H1 (cell line): ENCODE results near the gene TEX10.

Source experiments
- BACH1 ChIP-seq: IDR thresholded peaks from 2 replicates; pipeline ENCODE4 v1.6.1; 2012; ENCODE audit warnings: low read length, improper control_type of control experiment
- CTCF ChIP-seq, 3 experiments: IDR thresholded peaks; 1 replicate in 2 of 3; 2 replicates in 1 of 3; pipeline versions ENCODE4 v1.5.1 to v1.6.1; 2011; ENCODE audit warnings: low read length in 3 of 3, mild to moderate bottlenecking in 3 of 3, inconsistent platforms in 2 of 3, low read depth in 1 of 3, moderate library complexity in 1 of 3; ENCODE audit not compliant: insufficient read depth in 1 of 3; ENCODE audit errors: control extremely low read depth in 1 of 3
- EGR1 ChIP-seq: IDR thresholded peaks from 2 replicates; pipeline ENCODE4 v1.6.1; 2011; ENCODE audit warnings: low read depth, low read length, borderline replicate concordance
- EP300 ChIP-seq, 2 experiments: IDR thresholded peaks; 1 replicate in 1 of 2; 2 replicates in 1 of 2; pipeline ENCODE4 v1.6.1; 2011 to 2012; ENCODE audit warnings: low read depth in 2 of 2, low read length in 2 of 2, mild to moderate bottlenecking in 2 of 2, borderline replicate concordance in 1 of 2, inconsistent platforms in 1 of 2, moderate library complexity in 1 of 2
- EZH2 ChIP-seq: fragments of 200-600 bp; sonication (generic); IDR thresholded peaks from 2 replicates; pipeline ENCODE4 v1.7.1; 2012; ENCODE audit warnings: low read depth, mild to moderate bottlenecking, moderate library complexity, low read length, inconsistent platforms; ENCODE audit not compliant: severe bottlenecking
- GTF2F1 ChIP-seq: IDR thresholded peaks from 2 replicates; pipeline ENCODE4 v1.6.1; 2012; ENCODE audit warnings: low read depth, low read length, improper control_type of control experiment, borderline replicate concordance
- POLR2A ChIP-seq, 2 experiments: IDR thresholded peaks; 1 replicate in 1 of 2; 2 replicates in 1 of 2; pipeline ENCODE4 v1.6.1; 2011; ENCODE audit warnings: low read depth in 2 of 2, low read length in 2 of 2, mild to moderate bottlenecking in 2 of 2; ENCODE audit errors: control extremely low read depth in 1 of 2
- POLR2AphosphoS5 ChIP-seq: IDR thresholded peaks from 2 replicates; pipeline ENCODE4 v1.6.1; 2011; ENCODE audit warnings: low read depth, low read length
- RFX5 ChIP-seq: IDR thresholded peaks from 2 replicates; pipeline ENCODE4 v1.6.1; 2011; ENCODE audit warnings: low read depth, low read length, improper control_type of control experiment, borderline replicate concordance
- SAP30 ChIP-seq: fragments of 300-600 bp; sonication (generic); IDR thresholded peaks from 2 replicates; pipeline ENCODE4 v1.7.1; 2012; ENCODE audit warnings: low read length, moderate library complexity, mild to moderate bottlenecking, inconsistent platforms; ENCODE audit not compliant: insufficient read depth, insufficient replicate concordance
- SIN3A ChIP-seq, 2 experiments: IDR thresholded peaks in 1 of 2; conservative IDR thresholded peaks in 1 of 2; 2 replicates each; pipeline ENCODE4 v1.6.1; 2011 to 2012; ENCODE audit warnings: low read length in 2 of 2, improper control_type of control experiment in 1 of 2, low read depth in 1 of 2, mild to moderate bottlenecking in 1 of 2
- SP1 ChIP-seq: IDR thresholded peaks from 2 replicates; pipeline ENCODE4 v1.6.1; 2011; ENCODE audit warnings: low read depth, low read length
- USF2 ChIP-seq: IDR thresholded peaks from 2 replicates; pipeline ENCODE4 v1.6.1; 2011; ENCODE audit warnings: low read length, improper control_type of control experiment
- TF ChIP-seq, protein P1 (sequence below): IDR thresholded peaks from 2 replicates; pipeline ENCODE4 v1.6.1; 2011; ENCODE audit warnings: low read depth, mild to moderate bottlenecking, low read length; ENCODE audit not compliant: insufficient read depth

DNA sequence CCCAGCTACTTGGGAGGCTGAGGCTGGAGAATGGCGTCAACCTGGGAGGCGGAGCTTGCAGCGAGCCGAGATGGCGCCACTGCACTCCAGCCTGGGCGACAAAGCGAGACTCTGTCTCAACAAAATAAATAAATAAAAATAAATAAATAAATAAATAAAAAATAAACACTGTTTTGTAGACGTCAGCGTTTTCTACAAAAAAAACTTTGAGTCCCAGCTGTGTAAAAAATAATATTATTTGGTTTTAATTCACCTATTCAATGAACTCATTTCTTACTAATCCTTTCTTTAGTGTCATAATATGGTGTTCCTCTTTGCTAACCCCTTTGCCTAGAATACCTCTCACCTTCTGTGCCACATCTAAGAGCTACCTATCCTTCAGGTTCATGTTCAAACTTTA lies 44.0 kb upstream of the TEX10 start:
- TF ChIP-seq SIN3A (conservative IDR thresholded peaks at IDR 0.05 in 1 of 2, IDR thresholded peaks at IDR 0.05 in 1 of 2; ENCODE audit: low read depth in 1 of 2, low read length in 2 of 2) (no peak), POLR2AphosphoS5 (no peak), EZH2 (no peak), CTCF (IDR thresholded peaks at IDR 0.05; ENCODE audit: control extremely low read depth in 1 of 3, insufficient read depth in 1 of 3, low read depth in 1 of 3, low read length in 3 of 3) (no peak), SP1 (no peak), POLR2A (IDR thresholded peaks at IDR 0.05; ENCODE audit: control extremely low read depth in 1 of 2, low read depth in 2 of 2, low read length in 2 of 2) (no peak), EP300 (IDR thresholded peaks at IDR 0.05; ENCODE audit: borderline replicate concordance in 1 of 2, low read depth in 2 of 2, low read length in 2 of 2) (no peak), SAP30 (no peak), GTF2F1 (no peak), RFX5 (no peak), USF2 (no peak), BACH1 (no peak), EGR1 (no peak)
- TF ChIP-seq, protein P1, sequence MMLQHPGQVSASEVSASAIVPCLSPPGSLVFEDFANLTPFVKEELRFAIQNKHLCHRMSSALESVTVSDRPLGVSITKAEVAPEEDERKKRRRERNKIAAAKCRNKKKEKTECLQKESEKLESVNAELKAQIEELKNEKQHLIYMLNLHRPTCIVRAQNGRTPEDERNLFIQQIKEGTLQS = no peak
